ENCODE results near the gene RMC1. TPM values are rescaled to one million over a fixed set of nuclear protein-coding genes. Genes with fewer than 3 reads are reported as not detected.
"Not testable (repeated sequence)": the region's sequence is repeated elsewhere in the genome, so short reads cannot be mapped to it uniquely, and the experiment has no call there.

Gene RMC1
- total and polyA plus RNA-seq, 11 donors: 12.2 to 27.8 (median 17.5) TPM

DNA sequence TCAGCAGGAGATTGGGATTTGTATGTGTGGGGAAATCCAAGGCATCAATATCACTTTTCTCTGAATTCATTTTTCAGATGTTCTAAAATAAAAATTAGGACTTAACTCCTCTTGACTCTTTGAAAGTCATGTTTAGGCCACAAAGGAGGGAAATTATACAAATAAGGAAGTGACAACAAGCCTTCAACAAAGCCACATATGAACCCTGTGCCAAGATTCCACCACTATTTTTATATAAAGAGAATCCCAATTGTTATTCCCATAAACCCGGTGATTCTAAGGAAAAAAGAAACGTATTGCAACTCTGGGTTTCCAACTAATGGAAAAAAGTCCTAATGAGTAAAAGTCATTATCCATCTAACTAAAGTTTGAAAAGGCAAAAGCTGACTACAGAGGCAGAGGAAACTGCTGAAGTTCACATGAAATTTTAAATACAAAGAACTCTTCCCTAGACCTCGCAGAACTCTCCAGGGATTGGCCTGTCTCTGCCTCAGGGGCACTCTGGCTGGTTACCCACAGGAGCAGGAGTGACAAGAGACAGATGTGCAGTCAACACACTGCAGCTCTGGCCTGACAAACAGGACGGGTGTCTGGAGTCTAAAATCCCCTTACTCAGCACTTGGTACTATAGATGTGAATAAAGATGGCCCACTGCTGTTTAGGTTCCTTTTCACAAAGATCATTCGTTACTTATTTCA, 71.4 kb downstream of the RMC1 start:
- ATAC-seq: peak in 1 of 4 donors; percentile 53
- Histone ChIP-seq H3K9me3 (no peaks in the 10 kb centered on the region), H3K36me3 (peaks cover 0 to 49% (median 21%) of the 10 kb centered on the region in 9 donors), H3K27ac (peak overlapping the region in 7 of 12 donors; percentile 2 to 76 (median 17)), H3K4me3 (no peak overlapping the region), H3K4me1 (peaks cover 0 to 51% (median 23%) of the 10 kb centered on the region in 12 donors), H3K27me3 (no peaks in the 10 kb centered on the region)
- TF ChIP-seq, protein P1, sequence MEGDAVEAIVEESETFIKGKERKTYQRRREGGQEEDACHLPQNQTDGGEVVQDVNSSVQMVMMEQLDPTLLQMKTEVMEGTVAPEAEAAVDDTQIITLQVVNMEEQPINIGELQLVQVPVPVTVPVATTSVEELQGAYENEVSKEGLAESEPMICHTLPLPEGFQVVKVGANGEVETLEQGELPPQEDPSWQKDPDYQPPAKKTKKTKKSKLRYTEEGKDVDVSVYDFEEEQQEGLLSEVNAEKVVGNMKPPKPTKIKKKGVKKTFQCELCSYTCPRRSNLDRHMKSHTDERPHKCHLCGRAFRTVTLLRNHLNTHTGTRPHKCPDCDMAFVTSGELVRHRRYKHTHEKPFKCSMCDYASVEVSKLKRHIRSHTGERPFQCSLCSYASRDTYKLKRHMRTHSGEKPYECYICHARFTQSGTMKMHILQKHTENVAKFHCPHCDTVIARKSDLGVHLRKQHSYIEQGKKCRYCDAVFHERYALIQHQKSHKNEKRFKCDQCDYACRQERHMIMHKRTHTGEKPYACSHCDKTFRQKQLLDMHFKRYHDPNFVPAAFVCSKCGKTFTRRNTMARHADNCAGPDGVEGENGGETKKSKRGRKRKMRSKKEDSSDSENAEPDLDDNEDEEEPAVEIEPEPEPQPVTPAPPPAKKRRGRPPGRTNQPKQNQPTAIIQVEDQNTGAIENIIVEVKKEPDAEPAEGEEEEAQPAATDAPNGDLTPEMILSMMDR (IDR thresholded peaks at IDR 0.05): no peak
- TF ChIP-seq POLR2A (IDR thresholded peaks at IDR 0.05): no peak
- WGBS, 4 donors: 40 to 58% (median 52%) methylated on average over 5 of the region's 5 CpGs
- intact Hi-C loops (cut with DNase I): no loop called here
- DNase-seq: no peak

DNA sequence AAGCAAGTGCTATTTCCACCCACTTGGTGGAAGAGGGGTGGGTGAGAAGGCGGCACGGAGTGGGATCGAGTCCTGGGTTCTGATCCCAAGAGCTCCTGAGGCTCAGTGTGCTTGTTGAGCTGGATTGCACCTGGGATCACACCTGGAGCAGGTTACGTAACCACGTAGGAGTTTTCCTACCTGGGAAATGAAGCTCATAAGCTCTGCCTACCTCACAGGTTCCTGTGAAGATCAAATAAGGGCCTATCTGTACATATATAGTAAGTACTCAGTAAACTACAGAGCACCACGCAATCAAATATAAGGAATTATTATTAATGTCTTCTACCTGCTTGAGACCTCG, 72.0 kb downstream of the RMC1 start:
- ATAC-seq (no peak), DNase-seq (no peak)
- H3K9me3 ChIP-seq: no peaks in the 10 kb centered on the region
- H3K36me3 ChIP-seq: peaks cover 0 to 44% (median 17%) of the 10 kb centered on the region in 9 donors
- intact Hi-C loops (cut with DNase I): no loop called here
- TF ChIP-seq, protein P1 (IDR thresholded peaks at IDR 0.05): no peak
- no peak for TF ChIP-seq POLR2A (IDR thresholded peaks at IDR 0.05)
- no peaks in the 10 kb centered on the region for H3K27me3 ChIP-seq
- peaks cover 0 to 56% (median 23%) of the 10 kb centered on the region in 12 donors for H3K4me1 ChIP-seq
- WGBS, 4 donors: 96 to 98% (median 97%) methylated on average over 7 of the region's 7 CpGs
- H3K4me3 ChIP-seq: no peak overlapping the region
- H3K27ac ChIP-seq: peak overlapping the region in 2 of 12 donors; percentile 50 to 76

DNA sequence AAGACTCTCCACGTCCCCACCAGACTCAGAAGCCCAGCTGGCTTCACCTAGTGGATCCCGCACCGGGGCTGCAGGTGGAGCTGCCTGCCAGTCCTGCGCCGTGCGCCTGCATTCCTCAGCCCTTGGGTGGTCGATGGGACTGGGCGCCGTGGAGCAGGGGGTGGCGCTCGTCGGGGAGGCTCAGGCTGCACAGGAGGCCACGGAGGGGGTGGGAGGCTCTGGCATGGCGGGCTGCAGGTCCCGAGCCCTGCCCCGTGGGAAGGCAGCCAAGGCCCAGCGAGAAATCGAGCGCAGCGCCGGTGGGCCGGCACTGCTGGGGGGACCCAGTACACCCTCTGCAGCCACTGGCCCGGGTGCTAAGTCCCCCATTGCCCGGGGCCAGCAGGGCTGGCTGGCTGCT, 74.2 kb downstream of the RMC1 start:
- WGBS, 4 donors: 96 to 98% (median 96%) methylated on average over 22 to 24 of the region's 24 CpGs; no CpG with 5 or more reads in 1 of the 4 donors
- peaks cover 0 to 65% (median 22%) of the 10 kb centered on the region in 12 donors for H3K4me1 ChIP-seq
- H3K4me3 ChIP-seq; H3K27me3 ChIP-seq; H3K27ac ChIP-seq; H3K9me3 ChIP-seq; intact Hi-C loops (cut with DNase I); ATAC-seq; DNase-seq: not testable (repeated sequence)
- peaks cover 0 to 25% (median 4%) of the 10 kb centered on the region in 9 donors for H3K36me3 ChIP-seq

DNA sequence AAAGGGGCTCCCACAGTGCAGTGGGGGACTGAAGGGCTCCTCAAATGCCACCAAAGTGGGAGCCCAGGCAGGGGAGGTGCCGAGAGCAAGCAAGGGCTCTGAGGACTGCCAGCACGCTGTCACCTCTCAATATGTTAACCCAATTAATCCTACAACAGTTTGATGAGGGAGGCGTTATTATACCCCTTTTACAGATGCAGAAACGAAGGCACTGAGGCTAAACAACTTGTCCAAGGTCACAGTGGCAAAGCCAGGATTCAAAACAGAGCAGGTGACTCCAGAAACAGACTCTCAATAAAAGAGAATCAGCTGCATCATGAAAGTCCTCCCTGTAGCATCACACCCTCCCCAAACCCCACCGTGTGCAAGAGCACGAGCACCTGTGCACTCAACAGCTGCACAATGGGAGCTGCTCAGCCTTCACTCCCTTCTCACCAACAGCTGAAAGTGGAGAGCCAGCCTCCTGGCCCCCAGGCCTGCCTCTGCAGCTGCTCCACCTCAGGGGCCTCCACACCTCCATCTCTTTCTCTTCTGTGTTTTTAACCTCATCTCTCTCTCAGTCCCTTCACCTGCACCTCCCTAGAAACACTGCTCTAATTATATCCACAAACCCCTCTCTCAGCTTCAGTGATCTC, 74.9 kb downstream of the RMC1 start:
- DNase-seq: no peak
- WGBS, 4 donors: 85 to 95% (median 90%) methylated on average over 4 to 6 of the region's 6 CpGs
- H3K27ac ChIP-seq: no peak overlapping the region
- H3K4me3 ChIP-seq: no peak overlapping the region
- TF ChIP-seq POLR2A (IDR thresholded peaks at IDR 0.05): no peak
- TF ChIP-seq, protein P1 (IDR thresholded peaks at IDR 0.05): no peak
- ATAC-seq: no peak
- H3K36me3 ChIP-seq: peaks cover 0 to 20% (median 4%) of the 10 kb centered on the region in 9 donors
- H3K4me1 ChIP-seq: peaks cover 0 to 63% (median 21%) of the 10 kb centered on the region in 12 donors
- H3K9me3 ChIP-seq: no peaks in the 10 kb centered on the region
- H3K27me3 ChIP-seq: no peaks in the 10 kb centered on the region
- intact Hi-C loops (cut with DNase I): no loop called here

All from heart left ventricle (tissue), 16 donors.